CD4-positive, alpha-beta T cell treated with Interleukin-1 beta for 1 hour (primary cell): ENCODE results near the gene SMARCD1.
"Not testable (repeated sequence)": the region's sequence is repeated elsewhere in the genome, so short reads cannot be mapped to it uniquely, and the experiment has no call there.

ENCODE experiments used
- DNase-seq, 2 donors: peaks; one replicate each; pipeline ENCODE4 v3.0.0-alpha.2; 2020 to 2022

Gene SMARCD1

DNA sequence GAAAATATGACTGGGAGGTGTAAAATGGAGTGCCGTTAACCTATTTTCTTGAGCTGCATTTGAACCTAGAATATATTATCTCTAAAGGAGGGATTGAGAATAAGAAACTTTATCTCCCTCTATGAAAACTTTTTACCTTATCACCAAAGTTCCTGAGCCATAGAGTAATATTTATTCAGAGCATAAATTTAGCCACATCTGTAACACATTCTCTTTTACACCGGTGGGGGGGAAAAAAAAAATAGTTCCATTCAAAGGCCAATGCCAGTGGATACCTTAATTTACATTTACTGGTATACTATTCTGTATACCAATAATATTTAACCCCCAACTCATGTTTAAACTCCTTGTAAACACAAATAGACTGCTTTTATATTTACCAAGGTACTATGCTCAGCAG is 60.3 kb downstream of the SMARCD1 start:
- DNase-seq: no peak

DNA sequence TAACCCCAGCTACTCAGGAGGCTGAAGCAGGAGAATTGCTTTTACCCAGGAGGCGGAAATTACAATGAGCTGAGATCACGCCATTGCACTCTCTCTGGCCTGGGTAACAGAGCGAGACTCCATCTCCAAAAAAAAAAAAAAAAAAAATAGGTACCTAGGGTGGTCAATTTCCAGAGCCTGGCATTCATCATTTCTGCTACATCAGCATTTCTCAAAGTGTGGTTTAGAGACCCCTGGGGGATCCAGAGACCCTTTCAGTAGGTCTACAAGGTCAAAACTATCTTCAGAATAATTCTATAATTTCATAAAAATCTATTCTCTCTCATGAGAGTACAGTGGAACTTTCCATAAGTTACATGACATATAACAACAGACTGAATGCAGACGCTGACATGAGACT is 62.1 kb downstream of the SMARCD1 start:
- DNase-seq: no peak

DNA sequence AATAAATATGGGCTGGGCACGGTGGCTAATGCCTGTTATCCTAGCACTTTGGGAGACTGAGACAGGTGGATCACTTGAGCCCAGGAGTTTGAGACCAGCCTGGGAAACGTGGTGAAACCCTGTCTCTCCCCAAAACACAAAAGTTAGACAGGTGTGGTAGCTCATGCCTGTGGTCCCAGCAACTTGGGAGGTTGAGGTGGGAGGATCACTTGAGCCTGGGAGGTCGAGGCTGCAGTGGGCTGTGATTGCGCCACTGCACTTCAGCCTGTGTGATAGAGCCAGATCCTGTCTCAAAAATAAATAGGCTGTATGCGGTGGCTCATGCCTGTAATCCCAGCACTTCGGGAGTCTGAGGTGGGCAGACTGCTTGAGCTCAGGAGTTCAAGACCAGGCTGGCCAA is 62.9 kb downstream of the SMARCD1 start:
- DNase-seq: not testable (repeated sequence)

DNA sequence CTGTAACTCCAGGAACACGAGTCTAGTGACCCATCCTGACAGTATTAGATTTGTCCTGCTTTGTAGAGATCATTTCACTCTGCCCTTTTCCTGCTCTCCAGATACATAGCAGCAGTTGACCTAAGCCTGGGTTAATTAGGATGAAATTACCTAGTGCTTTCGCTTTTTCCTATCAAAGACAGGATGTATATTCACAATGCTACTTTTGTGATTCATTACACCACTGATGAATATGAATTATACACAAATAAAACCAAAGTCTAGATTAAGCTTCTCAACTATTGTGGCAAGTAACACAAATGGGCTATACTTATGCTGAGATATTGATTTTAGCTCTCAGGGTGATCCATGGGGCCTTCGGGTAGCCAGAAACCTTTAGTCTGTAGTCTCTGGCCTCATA is 64.2 kb downstream of the SMARCD1 start:
- DNase-seq: no peak
